Measurements from ENCODE around the gene TRIM2. TPM values are rescaled to one million over a fixed set of nuclear protein-coding genes. Genes with fewer than 3 reads are reported as not detected.

The TRIM2 gene
- polyA plus RNA-seq (2013) = 3.4 and 4.1 TPM in 2 replicates

- H3K9me3 ChIP-seq (ENCODE audit: insufficient read depth, low read depth, low read length) = no peaks in the 10 kb centered on the region
- H2BK5ac ChIP-seq (ENCODE audit: low read depth, low read length, poor library complexity) = no peak within 1 kb of the TSS
- no peak within 1 kb of the TSS for H3K4ac ChIP-seq (ENCODE audit: low read depth, low read length)
- DNase-seq = no peak
- no peak within 1 kb of the TSS for H3K27ac ChIP-seq (ENCODE audit: low read depth, low read length)
- H4K12ac ChIP-seq (ENCODE audit: low read depth, low read length) = no peak within 1 kb of the TSS
- H3K79me2 ChIP-seq (ENCODE audit: control insufficient read depth, insufficient read depth, low read length, poor library complexity) = no peaks in the 10 kb centered on the region
- H3K9ac ChIP-seq (ENCODE audit: low read length) = no peak within 1 kb of the TSS
- peaks cover 10 to 15% of the 10 kb centered on the region in 2 experiments for H3K4me1 ChIP-seq (ENCODE audit: control insufficient read depth in 1 of 2, insufficient read depth in 2 of 2, low read length in 2 of 2)
- H3K4me3 ChIP-seq (ENCODE audit: low read depth, low read length) = no peak within 1 kb of the TSS
- H3K18ac ChIP-seq (ENCODE audit: low read length) = no peak within 1 kb of the TSS
- peak within 1 kb of the TSS; percentile 52 for H3K4me2 ChIP-seq (ENCODE audit: low read length)
- H3K27me3 ChIP-seq (ENCODE audit: insufficient read depth, low read length) = no peaks in the 10 kb centered on the region
- WGBS (ENCODE audit: extremely low coverage, insufficient coverage, insufficient read length) = no CpG with 5 or more reads among the region's 11 CpGs
- no peak within 1 kb of the TSS for H4K91ac ChIP-seq (ENCODE audit: low read depth, low read length)
- H2AFZ ChIP-seq (ENCODE audit: insufficient read depth, low read length, poor library complexity) = no peak within 1 kb of the TSS
- H3K36me3 ChIP-seq (ENCODE audit: control insufficient read depth in 1 of 2, insufficient read depth in 2 of 2, low read length in 2 of 2) = no peaks in the 10 kb centered on the region
- no peak within 1 kb of the TSS for H4K8ac ChIP-seq (ENCODE audit: low read depth, low read length)
- no peak within 1 kb of the TSS for H3K23ac ChIP-seq (ENCODE audit: low read length)
- no peaks in the 10 kb centered on the region for H3K79me1 ChIP-seq (ENCODE audit: low read length)
- no peak within 1 kb of the TSS for H2AK5ac ChIP-seq (ENCODE audit: low read length)
- H3K14ac ChIP-seq (ENCODE audit: low read length) = no peak within 1 kb of the TSS
- no peak within 1 kb of the TSS for H2BK12ac ChIP-seq (ENCODE audit: low read length)
- no peak within 1 kb of the TSS for H2BK120ac ChIP-seq (ENCODE audit: insufficient read depth, low read length, poor library complexity)
Observed at GRCh38 chr4:153204247-153204671, at the start of gene TRIM2. Gene TRIM2 (plus strand): TSS chr4:153204443. CDS start chr4:153204531, 88 bp downstream.

GRCh38 chr4:153155686-153156085, 48.6 kb upstream of the TRIM2 start:
- peaks cover 8 to 12% of the 10 kb centered on the region in 2 experiments for H3K4me1 ChIP-seq (ENCODE audit: control insufficient read depth in 1 of 2, insufficient read depth in 2 of 2, low read length in 2 of 2)
- no peak for DNase-seq
- H3K18ac ChIP-seq (ENCODE audit: low read length) = no peak overlapping the region
- no peak overlapping the region for H3K14ac ChIP-seq (ENCODE audit: low read length)
- no peak overlapping the region for H3K4me3 ChIP-seq (ENCODE audit: low read depth, low read length)
- H4K8ac ChIP-seq (ENCODE audit: low read depth, low read length) = no peak overlapping the region
- H3K79me2 ChIP-seq (ENCODE audit: control insufficient read depth, insufficient read depth, low read length, poor library complexity) = no peaks in the 10 kb centered on the region
- no peak overlapping the region for H3K9ac ChIP-seq (ENCODE audit: low read length)
- no peak overlapping the region for H2AK5ac ChIP-seq (ENCODE audit: low read length)
- no CpG with 5 or more reads among the region's 1 CpG for WGBS (ENCODE audit: extremely low coverage, insufficient coverage, insufficient read length)
- H3K27ac ChIP-seq (ENCODE audit: low read depth, low read length) = no peak overlapping the region
- no peaks in the 10 kb centered on the region for H3K27me3 ChIP-seq (ENCODE audit: insufficient read depth, low read length)
- H3K4me2 ChIP-seq (ENCODE audit: low read length) = no peak overlapping the region
- H2BK5ac ChIP-seq (ENCODE audit: low read depth, low read length, poor library complexity) = no peak overlapping the region
- peaks cover 2% of the 10 kb centered on the region for H3K9me3 ChIP-seq (ENCODE audit: insufficient read depth, low read depth, low read length)
- no peak overlapping the region for H4K91ac ChIP-seq (ENCODE audit: low read depth, low read length)
- H3K79me1 ChIP-seq (ENCODE audit: low read length) = peaks cover 3% of the 10 kb centered on the region
- no peak overlapping the region for H3K4ac ChIP-seq (ENCODE audit: low read depth, low read length)
- no peak overlapping the region for H3K23ac ChIP-seq (ENCODE audit: low read length)
- H3K36me3 ChIP-seq (ENCODE audit: control insufficient read depth in 1 of 2, insufficient read depth in 2 of 2, low read length in 2 of 2) = no peaks in the 10 kb centered on the region
- no peak overlapping the region for H2BK120ac ChIP-seq (ENCODE audit: insufficient read depth, low read length, poor library complexity)
- no peak overlapping the region for H2BK12ac ChIP-seq (ENCODE audit: low read length)
- no peak overlapping the region for H2AFZ ChIP-seq (ENCODE audit: insufficient read depth, low read length, poor library complexity)
- H4K12ac ChIP-seq (ENCODE audit: low read depth, low read length) = no peak overlapping the region

DNA sequence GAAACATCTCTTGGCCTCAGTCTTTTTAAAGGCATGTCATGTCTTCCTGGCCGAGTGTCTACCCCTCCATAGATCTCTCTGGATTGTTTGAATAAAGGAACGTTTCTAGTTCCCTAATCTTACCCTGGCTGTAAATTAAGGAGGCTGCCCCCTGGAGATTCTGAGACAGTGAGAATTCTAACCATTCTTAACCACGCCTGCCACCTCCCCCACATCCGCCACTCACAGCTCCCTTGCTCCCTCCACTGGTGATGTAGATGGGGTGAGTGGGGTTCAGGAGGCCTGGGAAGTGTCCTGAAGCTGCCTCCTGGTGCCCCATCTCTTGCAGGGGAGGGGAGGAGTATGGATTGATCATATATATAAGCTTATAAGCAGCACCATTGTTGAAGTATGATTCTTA, 48.0 kb upstream of the TRIM2 start:
- no peak for DNase-seq
- H2BK12ac ChIP-seq (ENCODE audit: low read length) = no peak overlapping the region
- no peak overlapping the region for H2BK120ac ChIP-seq (ENCODE audit: insufficient read depth, low read length, poor library complexity)
- H3K18ac ChIP-seq (ENCODE audit: low read length) = no peak overlapping the region
- no peak overlapping the region for H3K27ac ChIP-seq (ENCODE audit: low read depth, low read length)
- WGBS (ENCODE audit: extremely low coverage, insufficient coverage, insufficient read length) = no CpG with 5 or more reads among the region's 4 CpGs
- no peak overlapping the region for H3K9ac ChIP-seq (ENCODE audit: low read length)
- H3K9me3 ChIP-seq (ENCODE audit: insufficient read depth, low read depth, low read length) = peaks cover 2% of the 10 kb centered on the region
- H2BK5ac ChIP-seq (ENCODE audit: low read depth, low read length, poor library complexity) = no peak overlapping the region
- H3K4me1 ChIP-seq (ENCODE audit: control insufficient read depth in 1 of 2, insufficient read depth in 2 of 2, low read length in 2 of 2) = peaks cover 8 to 12% of the 10 kb centered on the region in 2 experiments
- H2AK5ac ChIP-seq (ENCODE audit: low read length) = no peak overlapping the region
- H4K12ac ChIP-seq (ENCODE audit: low read depth, low read length) = no peak overlapping the region
- H3K27me3 ChIP-seq (ENCODE audit: insufficient read depth, low read length) = no peaks in the 10 kb centered on the region
- H3K14ac ChIP-seq (ENCODE audit: low read length) = no peak overlapping the region
- no peak overlapping the region for H3K4ac ChIP-seq (ENCODE audit: low read depth, low read length)
- no peaks in the 10 kb centered on the region for H3K36me3 ChIP-seq (ENCODE audit: control insufficient read depth in 1 of 2, insufficient read depth in 2 of 2, low read length in 2 of 2)
- no peak overlapping the region for H2AFZ ChIP-seq (ENCODE audit: insufficient read depth, low read length, poor library complexity)
- peaks cover 3% of the 10 kb centered on the region for H3K79me1 ChIP-seq (ENCODE audit: low read length)
- H3K23ac ChIP-seq (ENCODE audit: low read length) = no peak overlapping the region
- H3K79me2 ChIP-seq (ENCODE audit: control insufficient read depth, insufficient read depth, low read length, poor library complexity) = no peaks in the 10 kb centered on the region
- H3K4me2 ChIP-seq (ENCODE audit: low read length) = no peak overlapping the region
- H3K4me3 ChIP-seq (ENCODE audit: low read depth, low read length) = no peak overlapping the region
- H4K8ac ChIP-seq (ENCODE audit: low read depth, low read length) = no peak overlapping the region
- H4K91ac ChIP-seq (ENCODE audit: low read depth, low read length) = no peak overlapping the region

GRCh38 chr4:153156721-153157120, 47.5 kb upstream of the TRIM2 start:
- H2AK5ac ChIP-seq (ENCODE audit: low read length) = no peak overlapping the region
- H3K4me3 ChIP-seq (ENCODE audit: low read depth, low read length) = no peak overlapping the region
- no peak overlapping the region for H3K18ac ChIP-seq (ENCODE audit: low read length)
- H3K14ac ChIP-seq (ENCODE audit: low read length) = no peak overlapping the region
- H2BK5ac ChIP-seq (ENCODE audit: low read depth, low read length, poor library complexity) = no peak overlapping the region
- H2BK12ac ChIP-seq (ENCODE audit: low read length) = no peak overlapping the region
- H2AFZ ChIP-seq (ENCODE audit: insufficient read depth, low read length, poor library complexity) = no peak overlapping the region
- H3K23ac ChIP-seq (ENCODE audit: low read length) = no peak overlapping the region
- no CpG with 5 or more reads among the region's 5 CpGs for whole genome bisulfite sequencing (ENCODE audit: extremely low coverage, insufficient coverage, insufficient read length)
- no peak overlapping the region for H4K8ac ChIP-seq (ENCODE audit: low read depth, low read length)
- no peaks in the 10 kb centered on the region for H3K36me3 ChIP-seq (ENCODE audit: control insufficient read depth in 1 of 2, insufficient read depth in 2 of 2, low read length in 2 of 2)
- no peak overlapping the region for H3K4ac ChIP-seq (ENCODE audit: low read depth, low read length)
- H3K27me3 ChIP-seq (ENCODE audit: insufficient read depth, low read length) = no peaks in the 10 kb centered on the region
- DNase-seq = no peak
- H3K9ac ChIP-seq (ENCODE audit: low read length) = no peak overlapping the region
- H3K79me1 ChIP-seq (ENCODE audit: low read length) = peaks cover 3% of the 10 kb centered on the region
- H4K91ac ChIP-seq (ENCODE audit: low read depth, low read length) = no peak overlapping the region
- H2BK120ac ChIP-seq (ENCODE audit: insufficient read depth, low read length, poor library complexity) = no peak overlapping the region
- no peak overlapping the region for H3K27ac ChIP-seq (ENCODE audit: low read depth, low read length)
- H3K9me3 ChIP-seq (ENCODE audit: insufficient read depth, low read depth, low read length) = peaks cover 2% of the 10 kb centered on the region
- H3K79me2 ChIP-seq (ENCODE audit: control insufficient read depth, insufficient read depth, low read length, poor library complexity) = no peaks in the 10 kb centered on the region
- no peak overlapping the region for H3K4me2 ChIP-seq (ENCODE audit: low read length)
- peaks cover 8 to 12% of the 10 kb centered on the region in 2 experiments for H3K4me1 ChIP-seq (ENCODE audit: control insufficient read depth in 1 of 2, insufficient read depth in 2 of 2, low read length in 2 of 2)
- no peak overlapping the region for H4K12ac ChIP-seq (ENCODE audit: low read depth, low read length)

Measured in trophoblast cell (in vitro differentiated cells and primary cell).